HepG2 (cell line): ENCODE data around the gene DLEC1. TPM values are rescaled to one million over a fixed set of nuclear protein-coding genes. Genes with fewer than 3 reads are reported as not detected.

Source experiments
- FOXA1 ChIP-seq, 2 experiments: fragments of 450-650 bp in 1 of 2; sonication (generic) in 1 of 2; formaldehyde crosslinking in 1 of 2; IDR thresholded peaks; 2 replicates each; pipeline versions ENCODE4 v1.4.0 to v1.6.1; 2016 to 2020; ENCODE audit warnings: missing genetic modification reagents in 1 of 2
- ISL2 ChIP-seq: sonication (generic); formaldehyde crosslinking; IDR thresholded peaks from 2 replicates; pipeline ENCODE4 v1.5.0; 2020; ENCODE audit warnings: missing genetic modification reagents
- SAFB2 ChIP-seq: sonication (generic); formaldehyde crosslinking; IDR thresholded peaks from 2 replicates; pipeline ENCODE4 v1.5.1; 2020; ENCODE audit warnings: missing genetic modification reagents, low read depth, mild to moderate bottlenecking, borderline replicate concordance
- TCF7L2 ChIP-seq: IDR thresholded peaks from 2 replicates; pipeline ENCODE4 v1.6.1; 2011; ENCODE audit warnings: mild to moderate bottlenecking, low read depth, low read length, moderate library complexity
- TRIM22 ChIP-seq: fragments of 450-650 bp; IDR thresholded peaks from 2 replicates; pipeline ENCODE4 v1.6.1; 2017
- ZFY ChIP-seq: sonication (generic); formaldehyde crosslinking; IDR thresholded peaks from 2 replicates; pipeline ENCODE4 v1.4.0; 2020; ENCODE audit warnings: missing genetic modification reagents
- ZNF230 ChIP-seq: sonication (generic); formaldehyde crosslinking; IDR thresholded peaks from 2 replicates; pipeline ENCODE4 v1.4.0; 2020; ENCODE audit warnings: mild to moderate bottlenecking, missing genetic modification reagents
- ZNF674 ChIP-seq: sonication (generic); formaldehyde crosslinking; IDR thresholded peaks from 2 replicates; pipeline ENCODE4 v1.5.0; 2020; ENCODE audit warnings: low read depth, mild to moderate bottlenecking, missing genetic modification reagents
- ZNF724P ChIP-seq: sonication (generic); formaldehyde crosslinking; IDR thresholded peaks from 2 replicates; pipeline ENCODE4 v1.8.0; 2022; ENCODE audit warnings: missing genetic modification reagents, borderline replicate concordance
- polyA plus RNA-seq, 8 experiments: library from polyadenylated mRNA; depleted of rRNA in 3 of 8; stranded (reverse) in 7 of 8; unstranded in 1 of 8; fragments of >200 nt; fragmentation: Illumina TruSeq in 4 of 8; extraction: Trizol in 4 of 8; gene quantifications; 2 replicates each; pipeline versions ENCODE4 v1.2.1 to v1.2.3, GENCODE V29; 2011 to 2016; ENCODE audit warnings: low read depth in 4 of 8, missing spikeins in 1 of 8, mixed read lengths in 1 of 8; ENCODE audit not compliant: insufficient read depth in 1 of 8
- total RNA-seq, 5 experiments: library from RNA; depleted of rRNA; stranded (reverse); fragments of >200 nt; fragmentation: Illumina TruSeq; extraction: Trizol; gene quantifications; 2 replicates each; pipeline ENCODE4 v1.2.3, GENCODE V29; 2016; ENCODE audit warnings: low read depth in 1 of 5
- TF ChIP-seq, protein P1 (sequence below): sonication (generic); formaldehyde crosslinking; IDR thresholded peaks from 2 replicates; pipeline ENCODE4 v1.4.0; 2020; ENCODE audit warnings: mild to moderate bottlenecking, missing genetic modification reagents
- TF ChIP-seq, protein P2 (sequence below): sonication (generic); formaldehyde crosslinking; IDR thresholded peaks from 2 replicates; pipeline ENCODE4 v1.5.1; 2020; ENCODE audit warnings: missing genetic modification reagents, mild to moderate bottlenecking, borderline replicate concordance
- TF ChIP-seq, protein P3 (sequence below): fragments of 450-650 bp; IDR thresholded peaks from 2 replicates; pipeline ENCODE4 v1.6.1; 2017; ENCODE audit warnings: mild to moderate bottlenecking

DLEC1 gene
- total and polyA plus RNA-seq, 2 of the 13 experiments (the other 11 are each of a cell fraction or from before 2014, with no cell fraction given), result 0.09 TPM; not detected in 1

- TF ChIP-seq, protein P1, sequence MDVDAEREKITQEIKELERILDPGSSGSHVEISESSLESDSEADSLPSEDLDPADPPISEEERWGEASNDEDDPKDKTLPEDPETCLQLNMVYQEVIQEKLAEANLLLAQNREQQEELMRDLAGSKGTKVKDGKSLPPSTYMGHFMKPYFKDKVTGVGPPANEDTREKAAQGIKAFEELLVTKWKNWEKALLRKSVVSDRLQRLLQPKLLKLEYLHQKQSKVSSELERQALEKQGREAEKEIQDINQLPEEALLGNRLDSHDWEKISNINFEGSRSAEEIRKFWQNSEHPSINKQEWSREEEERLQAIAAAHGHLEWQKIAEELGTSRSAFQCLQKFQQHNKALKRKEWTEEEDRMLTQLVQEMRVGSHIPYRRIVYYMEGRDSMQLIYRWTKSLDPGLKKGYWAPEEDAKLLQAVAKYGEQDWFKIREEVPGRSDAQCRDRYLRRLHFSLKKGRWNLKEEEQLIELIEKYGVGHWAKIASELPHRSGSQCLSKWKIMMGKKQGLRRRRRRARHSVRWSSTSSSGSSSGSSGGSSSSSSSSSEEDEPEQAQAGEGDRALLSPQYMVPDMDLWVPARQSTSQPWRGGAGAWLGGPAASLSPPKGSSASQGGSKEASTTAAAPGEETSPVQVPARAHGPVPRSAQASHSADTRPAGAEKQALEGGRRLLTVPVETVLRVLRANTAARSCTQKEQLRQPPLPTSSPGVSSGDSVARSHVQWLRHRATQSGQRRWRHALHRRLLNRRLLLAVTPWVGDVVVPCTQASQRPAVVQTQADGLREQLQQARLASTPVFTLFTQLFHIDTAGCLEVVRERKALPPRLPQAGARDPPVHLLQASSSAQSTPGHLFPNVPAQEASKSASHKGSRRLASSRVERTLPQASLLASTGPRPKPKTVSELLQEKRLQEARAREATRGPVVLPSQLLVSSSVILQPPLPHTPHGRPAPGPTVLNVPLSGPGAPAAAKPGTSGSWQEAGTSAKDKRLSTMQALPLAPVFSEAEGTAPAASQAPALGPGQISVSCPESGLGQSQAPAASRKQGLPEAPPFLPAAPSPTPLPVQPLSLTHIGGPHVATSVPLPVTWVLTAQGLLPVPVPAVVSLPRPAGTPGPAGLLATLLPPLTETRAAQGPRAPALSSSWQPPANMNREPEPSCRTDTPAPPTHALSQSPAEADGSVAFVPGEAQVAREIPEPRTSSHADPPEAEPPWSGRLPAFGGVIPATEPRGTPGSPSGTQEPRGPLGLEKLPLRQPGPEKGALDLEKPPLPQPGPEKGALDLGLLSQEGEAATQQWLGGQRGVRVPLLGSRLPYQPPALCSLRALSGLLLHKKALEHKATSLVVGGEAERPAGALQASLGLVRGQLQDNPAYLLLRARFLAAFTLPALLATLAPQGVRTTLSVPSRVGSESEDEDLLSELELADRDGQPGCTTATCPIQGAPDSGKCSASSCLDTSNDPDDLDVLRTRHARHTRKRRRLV (CRISPR knock-in tag), result no peak
- TF ChIP-seq TCF7L2 (no peak), ZNF230 (CRISPR knock-in tag) (no peak), SAFB2 (no peak), ZNF724P (CRISPR knock-in tag) (no peak), ISL2 (CRISPR knock-in tag) (no peak), ZFY (CRISPR knock-in tag) (no peak), TRIM22 (no peak), FOXA1 (IDR thresholded peaks at IDR 0.05) (no peak), FOXA1 (CRISPR knock-in tag; IDR thresholded peaks at IDR 0.05) (no peak), ZNF674 (CRISPR knock-in tag) (no peak)
- TF ChIP-seq, protein P2, sequence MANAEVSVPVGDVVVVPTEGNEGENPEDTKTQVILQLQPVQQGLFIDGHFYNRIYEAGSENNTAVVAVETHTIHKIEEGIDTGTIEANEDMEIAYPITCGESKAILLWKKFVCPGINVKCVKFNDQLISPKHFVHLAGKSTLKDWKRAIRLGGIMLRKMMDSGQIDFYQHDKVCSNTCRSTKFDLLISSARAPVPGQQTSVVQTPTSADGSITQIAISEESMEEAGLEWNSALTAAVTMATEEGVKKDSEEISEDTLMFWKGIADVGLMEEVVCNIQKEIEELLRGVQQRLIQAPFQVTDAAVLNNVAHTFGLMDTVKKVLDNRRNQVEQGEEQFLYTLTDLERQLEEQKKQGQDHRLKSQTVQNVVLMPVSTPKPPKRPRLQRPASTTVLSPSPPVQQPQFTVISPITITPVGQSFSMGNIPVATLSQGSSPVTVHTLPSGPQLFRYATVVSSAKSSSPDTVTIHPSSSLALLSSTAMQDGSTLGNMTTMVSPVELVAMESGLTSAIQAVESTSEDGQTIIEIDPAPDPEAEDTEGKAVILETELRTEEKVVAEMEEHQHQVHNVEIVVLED (CRISPR knock-in tag), result no peak
- TF ChIP-seq, protein P3, sequence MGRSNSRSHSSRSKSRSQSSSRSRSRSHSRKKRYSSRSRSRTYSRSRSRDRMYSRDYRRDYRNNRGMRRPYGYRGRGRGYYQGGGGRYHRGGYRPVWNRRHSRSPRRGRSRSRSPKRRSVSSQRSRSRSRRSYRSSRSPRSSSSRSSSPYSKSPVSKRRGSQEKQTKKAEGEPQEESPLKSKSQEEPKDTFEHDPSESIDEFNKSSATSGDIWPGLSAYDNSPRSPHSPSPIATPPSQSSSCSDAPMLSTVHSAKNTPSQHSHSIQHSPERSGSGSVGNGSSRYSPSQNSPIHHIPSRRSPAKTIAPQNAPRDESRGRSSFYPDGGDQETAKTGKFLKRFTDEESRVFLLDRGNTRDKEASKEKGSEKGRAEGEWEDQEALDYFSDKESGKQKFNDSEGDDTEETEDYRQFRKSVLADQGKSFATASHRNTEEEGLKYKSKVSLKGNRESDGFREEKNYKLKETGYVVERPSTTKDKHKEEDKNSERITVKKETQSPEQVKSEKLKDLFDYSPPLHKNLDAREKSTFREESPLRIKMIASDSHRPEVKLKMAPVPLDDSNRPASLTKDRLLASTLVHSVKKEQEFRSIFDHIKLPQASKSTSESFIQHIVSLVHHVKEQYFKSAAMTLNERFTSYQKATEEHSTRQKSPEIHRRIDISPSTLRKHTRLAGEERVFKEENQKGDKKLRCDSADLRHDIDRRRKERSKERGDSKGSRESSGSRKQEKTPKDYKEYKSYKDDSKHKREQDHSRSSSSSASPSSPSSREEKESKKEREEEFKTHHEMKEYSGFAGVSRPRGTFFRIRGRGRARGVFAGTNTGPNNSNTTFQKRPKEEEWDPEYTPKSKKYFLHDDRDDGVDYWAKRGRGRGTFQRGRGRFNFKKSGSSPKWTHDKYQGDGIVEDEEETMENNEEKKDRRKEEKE, result no peak
These were observed 49.4 kb downstream of the DLEC1 start (continued) for GRCh38 chr3:38088126-38089078.
